ENCODE data around the gene MED17. TPM values are rescaled to one million over a fixed set of nuclear protein-coding genes. Genes with fewer than 3 reads are reported as not detected.
"Not testable (repeated sequence)": the region's sequence is repeated elsewhere in the genome, so short reads cannot be mapped to it uniquely, and the experiment has no call there.

The MED17 gene
- 10 to 100 TPM; 40.6 to 52.1 (median 43.2) TPM for polyA plus RNA-seq (ENCODE audit: insufficient read depth in 1 of 5, insufficient read length in 5 of 5, low replicate concordance in 1 of 5)
- long read RNA-seq, donor 1, full-length matches to known transcripts = 10 of 10 reads
- long read RNA-seq, donor 1, partial matches to known transcripts = 0 of 10 reads
- long read RNA-seq, donor 1, other reads (novel, unspliced or antisense) = 0 of 10 reads
- long read RNA-seq, donor 2, full-length matches to known transcripts = 6 of 6 reads
- long read RNA-seq, donor 2, partial matches to known transcripts = 0 of 6 reads
- long read RNA-seq, donor 2, other reads (novel, unspliced or antisense) = 0 of 6 reads
- long read RNA-seq, donor 3, full-length matches to known transcripts = 7 of 7 reads
- long read RNA-seq, donor 3, partial matches to known transcripts = 0 of 7 reads
- long read RNA-seq, donor 3, other reads (novel, unspliced or antisense) = 0 of 7 reads
- long read RNA-seq, donor 4, full-length matches to known transcripts = 7 of 7 reads
- long read RNA-seq, donor 4, partial matches to known transcripts = 0 of 7 reads
- long read RNA-seq, donor 4, other reads (novel, unspliced or antisense) = 0 of 7 reads
- long read RNA-seq, donor 5, full-length matches to known transcripts = 10 of 10 reads
- long read RNA-seq, donor 5, partial matches to known transcripts = 0 of 10 reads
- long read RNA-seq, donor 5, other reads (novel, unspliced or antisense) = 0 of 10 reads
- long read RNA-seq, donor 6, full-length matches to known transcripts = 15 of 15 reads
- long read RNA-seq, donor 6, partial matches to known transcripts = 0 of 15 reads
- long read RNA-seq, donor 6, other reads (novel, unspliced or antisense) = 0 of 15 reads
- long read RNA-seq, donor 7, full-length matches to known transcripts = 11 of 11 reads
- long read RNA-seq, donor 7, partial matches to known transcripts = 0 of 11 reads
- long read RNA-seq, donor 7, other reads (novel, unspliced or antisense) = 0 of 11 reads
- long read RNA-seq, donor 8, full-length matches to known transcripts = 3 of 3 reads
- long read RNA-seq, donor 8, partial matches to known transcripts = 0 of 3 reads
- long read RNA-seq, donor 8, other reads (novel, unspliced or antisense) = 0 of 3 reads

DNA sequence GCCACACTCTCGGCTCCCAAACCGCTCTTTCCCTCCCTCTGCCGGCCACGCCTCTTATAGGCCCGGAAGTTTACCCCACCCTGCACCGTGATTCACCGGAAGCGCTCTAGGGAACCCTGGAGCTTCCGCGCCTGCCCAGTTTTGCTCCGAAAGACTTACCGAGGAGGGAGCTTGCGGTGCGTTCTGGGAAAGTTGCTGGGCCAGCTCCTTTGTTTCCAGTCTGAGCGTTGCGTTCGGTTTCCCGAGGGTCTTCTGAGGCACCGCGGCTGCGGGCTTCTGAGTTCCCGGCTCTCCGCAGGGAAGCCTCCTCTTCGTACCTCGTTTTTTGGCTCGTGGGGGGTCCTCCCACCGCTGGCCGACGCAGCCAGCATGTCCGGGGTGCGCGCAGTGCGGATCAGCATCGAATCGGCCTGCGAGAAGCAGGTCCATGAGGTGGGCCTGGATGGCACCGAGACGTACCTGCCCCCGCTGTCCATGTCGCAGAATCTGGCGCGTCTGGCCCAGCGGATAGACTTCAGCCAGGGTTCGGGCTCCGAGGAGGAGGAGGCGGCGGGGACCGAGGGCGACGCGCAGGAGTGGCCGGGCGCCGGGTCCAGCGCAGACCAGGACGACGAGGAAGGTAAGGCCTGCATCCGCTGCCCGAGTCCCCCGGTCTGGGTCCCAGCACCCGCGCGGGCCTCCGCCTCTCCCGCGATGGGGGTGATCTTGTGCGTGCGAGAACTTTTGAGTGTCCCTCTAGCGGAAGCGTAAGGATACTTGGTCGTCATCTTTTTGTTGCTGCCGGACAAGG, at the start of gene MED17:
Gene MED17 (plus strand): TSS at position 138 of the 790 bp plus-strand sequence. CDS start 232 bp downstream, at position 370.
- peak; percentile 89 to 92 for DNase-seq

GRCh38 chr11:93734427-93735222, 49.5 kb upstream of the MED17 start:
- no peak for DNase-seq

DNA sequence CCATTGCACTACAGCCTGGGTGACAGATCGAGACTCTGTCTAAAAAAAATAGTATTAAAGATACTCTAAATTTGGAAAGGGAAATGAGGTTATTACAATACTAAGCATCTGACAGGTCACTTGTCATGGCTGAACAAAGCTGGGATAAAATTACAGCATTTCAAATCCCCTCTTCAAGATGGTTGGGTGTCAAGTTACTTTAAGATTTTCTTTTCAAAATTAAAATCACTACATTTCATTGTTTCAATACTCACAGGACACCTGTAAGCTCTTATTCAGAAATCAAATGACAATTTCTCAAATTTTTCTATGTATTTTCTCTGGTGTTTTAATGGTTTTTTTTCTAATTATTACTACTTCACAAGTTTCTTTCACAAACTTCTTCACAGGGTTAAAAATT, 48.5 kb upstream of the MED17 start:
- no peak for DNase-seq

DNA sequence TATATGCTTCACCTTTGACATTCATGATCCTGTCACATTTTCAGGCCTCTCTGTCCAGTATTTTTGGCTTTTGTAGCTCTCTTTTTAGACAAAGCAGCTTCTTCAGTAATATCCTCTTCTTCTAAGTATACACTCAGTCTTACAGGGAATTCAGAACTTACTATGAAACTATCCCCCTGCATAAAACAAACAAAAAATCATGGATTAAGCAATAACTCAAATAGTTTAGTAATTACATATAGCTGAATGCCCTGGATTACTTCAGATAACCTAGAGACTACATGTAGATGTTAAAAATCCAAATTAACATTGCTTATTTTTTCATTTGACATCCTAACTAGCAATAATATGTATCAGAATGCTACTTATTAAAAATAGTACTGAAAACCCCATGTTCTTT, 48.0 kb upstream of the MED17 start:
- no peak for DNase-seq

- DNase-seq = no peak
Measured at GRCh38 chr11:93737904-93738612, 46.0 kb upstream of the MED17 start.

GRCh38 chr11:93738647-93739081, 45.4 kb upstream of the MED17 start:
- no peak for DNase-seq

DNA sequence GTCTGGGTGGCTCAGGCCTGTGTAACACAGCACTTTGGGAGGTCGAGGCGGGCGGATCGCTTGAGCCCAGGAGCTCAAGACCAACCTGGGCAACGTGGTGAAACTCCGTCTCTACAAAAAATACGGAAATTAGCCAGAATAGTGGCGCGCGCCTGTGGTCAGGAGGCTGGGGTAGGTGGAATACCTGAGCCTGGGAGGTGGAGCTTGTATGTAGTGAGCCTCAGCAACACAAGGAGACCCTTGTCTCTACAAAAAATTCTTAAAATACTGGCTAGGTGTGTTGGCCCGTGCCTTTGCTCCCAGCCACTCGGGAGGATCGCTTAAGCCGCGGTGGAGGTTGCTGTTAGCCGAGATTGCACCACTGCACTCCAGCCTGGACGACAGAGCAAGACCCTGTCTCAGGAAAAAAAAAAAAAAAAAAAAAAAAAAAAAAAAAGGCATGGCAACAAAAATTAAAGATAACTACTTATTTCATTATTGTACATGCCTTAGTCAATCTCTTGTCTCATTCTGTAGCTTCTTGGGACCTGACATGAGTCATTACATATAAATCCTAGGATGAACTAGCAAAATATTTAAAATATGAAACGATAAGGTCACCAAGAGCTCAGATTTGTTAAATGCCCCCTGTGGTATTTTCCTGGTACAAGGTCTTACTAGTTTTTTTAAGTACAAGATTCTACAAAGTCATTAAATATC, 43.9 kb upstream of the MED17 start:
- peak; percentile 15 to 30 for DNase-seq

DNA sequence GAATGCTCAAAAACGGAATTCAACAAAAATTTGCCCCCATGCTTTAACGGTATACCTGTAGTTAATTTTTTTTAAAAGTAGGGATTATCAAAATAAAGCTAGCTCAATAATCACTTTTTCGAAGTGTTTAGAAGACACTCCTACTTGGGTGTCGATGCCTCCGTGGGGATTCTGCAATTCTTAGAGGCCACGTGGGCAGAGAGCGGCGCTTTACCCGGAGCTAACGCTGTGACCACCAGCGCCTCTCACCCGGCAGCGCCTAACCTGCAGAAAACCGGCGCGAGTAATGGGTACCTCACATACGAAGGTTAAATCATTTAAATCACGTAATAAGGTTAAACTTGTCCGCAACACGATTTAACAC, 43.4 kb upstream of the MED17 start:
- DNase-seq = no peak

GRCh38 chr11:93741094-93741881, 42.8 kb upstream of the MED17 start, which contains the start of the genes C11orf54 and TAF1D:
Gene C11orf54 (plus strand): TSS chr11:93741672. CDS start chr11:93747394, 5,722 bp downstream.
Gene TAF1D (minus strand): TSS chr11:93741495. CDS start chr11:93739304, 2,191 bp downstream.
- peak; percentile 97 to 98 for DNase-seq

GRCh38 chr11:93741882-93742226, 42.2 kb upstream of the MED17 start:
- DNase-seq = no peak

DNA sequence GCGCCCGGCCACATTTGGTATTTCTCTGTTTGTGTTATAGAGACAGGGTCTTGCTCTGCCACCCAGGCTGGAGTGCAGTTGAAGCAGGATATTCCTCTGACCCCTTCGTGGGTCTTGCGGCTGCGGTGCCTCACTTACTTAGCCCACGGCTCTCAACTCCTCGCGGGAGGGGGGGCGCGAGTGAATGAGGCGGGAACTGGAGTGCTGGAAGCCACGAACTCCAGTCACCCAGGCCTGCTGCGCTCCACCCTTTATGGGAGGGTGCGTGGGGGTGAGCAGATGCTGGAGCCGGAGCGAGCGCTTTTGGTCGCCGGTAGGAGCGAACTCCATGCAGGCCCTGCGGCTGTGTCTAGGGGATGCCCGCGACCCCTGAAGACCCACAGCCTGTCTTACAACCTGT, 40.8 kb upstream of the MED17 start:
- no peak for DNase-seq

DNA sequence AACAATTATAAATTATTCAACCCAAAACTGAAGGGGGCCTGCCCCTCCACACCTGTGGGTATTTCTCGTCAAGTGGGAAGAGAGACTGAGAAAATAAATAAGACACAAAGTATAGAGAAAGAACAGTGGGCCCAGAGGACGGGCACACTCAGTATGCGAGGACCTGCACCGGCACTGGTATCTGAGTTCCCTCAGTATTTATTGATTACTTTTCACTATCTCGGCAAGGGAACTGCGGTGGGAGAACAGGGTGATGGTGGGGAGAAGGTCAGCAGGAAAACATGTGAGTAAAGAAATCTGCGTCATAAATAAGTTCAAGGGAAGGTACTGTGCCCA, 39.4 kb upstream of the MED17 start:
- no peak for DNase-seq

DNA sequence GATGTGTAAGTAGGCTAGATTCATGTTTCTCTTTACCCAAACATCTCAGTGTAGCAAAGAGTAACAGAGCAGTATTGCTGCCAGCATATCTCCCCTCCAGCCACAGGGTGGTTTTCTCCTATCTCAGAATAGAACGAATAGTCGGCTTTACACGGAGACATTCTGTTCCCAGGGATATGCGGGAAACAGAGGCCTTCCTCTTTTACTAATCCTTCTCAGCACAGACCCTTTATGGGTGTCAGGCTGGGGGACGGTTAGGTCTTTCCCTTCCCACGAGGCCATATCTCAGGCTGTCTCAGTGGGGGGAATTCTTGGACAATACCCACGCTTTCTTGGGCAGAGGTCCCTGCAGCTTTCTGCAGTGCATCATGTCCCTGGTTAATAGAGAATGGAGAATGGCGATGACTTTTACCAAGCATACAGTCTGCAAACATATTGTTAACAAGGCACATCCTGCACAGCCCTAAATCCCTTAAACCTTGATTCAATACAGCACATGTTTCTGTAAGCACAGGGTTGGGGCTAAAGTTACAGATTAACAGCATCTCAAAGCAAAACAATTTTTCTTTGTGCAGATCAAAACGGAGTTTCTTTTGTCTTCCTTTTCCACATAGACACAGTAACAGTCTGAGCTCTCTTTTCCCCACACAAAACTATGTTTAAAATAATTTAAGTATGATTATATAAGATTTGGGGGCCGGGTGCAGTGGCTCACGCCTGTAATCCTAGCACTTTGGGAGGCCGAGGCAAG, 38.9 kb upstream of the MED17 start:
- DNase-seq = not testable (repeated sequence)

DNA sequence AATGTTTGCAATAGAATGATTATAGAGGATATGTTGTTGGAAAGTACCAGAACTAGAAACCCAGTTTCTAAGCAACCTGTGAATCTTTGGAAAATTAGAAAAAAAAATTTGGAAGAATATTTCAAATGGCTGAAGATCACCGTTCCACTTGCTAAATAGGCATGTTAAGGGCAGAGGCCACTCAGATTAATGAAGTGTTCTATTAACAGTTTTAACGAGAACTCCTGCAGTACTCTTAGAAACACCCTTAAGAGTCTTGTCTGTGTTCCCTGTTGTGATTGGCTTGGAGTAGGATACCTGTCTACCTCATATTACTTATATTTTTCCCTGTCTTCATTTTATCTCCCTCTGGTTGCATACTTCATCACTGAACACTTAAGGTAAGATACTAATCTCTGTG, 38.0 kb upstream of the MED17 start:
- DNase-seq = no peak

- no peak for DNase-seq
Measured at GRCh38 chr11:93747122-93747521, 37.0 kb upstream of the MED17 start.

- DNase-seq = no peak
Measured at GRCh38 chr11:93751001-93751400, 33.1 kb upstream of the MED17 start.

DNA sequence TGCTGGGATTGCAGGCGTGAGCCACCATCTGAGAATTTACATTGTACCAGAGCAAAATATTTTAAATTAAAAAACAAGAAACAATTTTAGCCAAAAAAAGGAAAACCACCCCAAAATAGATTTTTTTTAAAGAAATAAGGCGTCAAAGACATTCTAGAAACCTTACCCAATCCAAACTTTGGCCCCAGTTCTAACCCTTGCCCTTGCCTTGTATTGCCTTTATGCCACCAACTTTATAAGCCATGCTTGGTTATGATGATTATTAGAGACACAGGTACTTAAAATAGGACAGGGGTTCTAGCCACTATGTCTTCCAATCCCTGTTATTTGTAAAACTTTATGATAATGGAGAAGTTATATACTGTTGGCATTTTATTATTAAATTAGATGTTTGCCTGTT, 30.8 kb upstream of the MED17 start:
- DNase-seq = no peak

GRCh38 chr11:93756748-93757147, 27.3 kb upstream of the MED17 start:
- DNase-seq = no peak

All from right lung (tissue), 10 donors.